Neural cell (in vitro differentiated cells): ENCODE measurements around the gene LIME1. TPM values are rescaled to one million over a fixed set of nuclear protein-coding genes. Genes with fewer than 3 reads are reported as not detected.

ENCODE experiments used
- H2AFZ ChIP-seq: fragments of 200-600, 300-800 bp; sonication (generic), shearing (Covaris generic); 2 replicates; pipeline ENCODE4 v1.6.0; 2014; ENCODE audit warnings: low read depth, mild to moderate bottlenecking, antibody characterized with exemption, low read length, moderate library complexity
- H3F3A ChIP-seq: fragments of 200-600 bp; shearing (Covaris generic); 2 replicates; pipeline ENCODE4 v1.6.1; 2016; ENCODE audit warnings: mild to moderate bottlenecking, moderate library complexity, mixed read lengths, antibody characterized with exemption, low read length; ENCODE audit not compliant: insufficient read depth, poor library complexity, severe bottlenecking
- H3K27ac ChIP-seq: fragments of 200-600, 300-800 bp; sonication (generic), shearing (Covaris generic); 2 replicates; pipeline ENCODE4 v1.5.1; 2014; ENCODE audit warnings: mild to moderate bottlenecking, low read length, moderate library complexity
- H3K27me3 ChIP-seq: fragments of 300-800, 200-600 bp; sonication (generic), shearing (Covaris generic); 2 replicates; pipeline ENCODE4 v1.6.0; 2014; ENCODE audit warnings: mild to moderate bottlenecking, low read depth, low read length, moderate library complexity; ENCODE audit not compliant: insufficient read depth
- H3K36me3 ChIP-seq: fragments of 300-800, 200-600 bp; sonication (generic), shearing (Covaris generic); 2 replicates; pipeline ENCODE4 v1.5.1; 2014; ENCODE audit warnings: mild to moderate bottlenecking, antibody characterized with exemption, low read length, moderate library complexity; ENCODE audit not compliant: insufficient read depth
- H3K4me2 ChIP-seq: fragments of 300-800, 200-600 bp; sonication (generic), shearing (Covaris generic); 2 replicates; pipeline ENCODE4 v1.6.0; 2014; ENCODE audit warnings: mild to moderate bottlenecking, low read length
- H3K4me3 ChIP-seq: fragments of 300-800, 200-600 bp; sonication (generic), shearing (Covaris generic); 2 replicates; pipeline ENCODE4 v1.5.1; 2014; ENCODE audit warnings: mild to moderate bottlenecking, low read length, moderate library complexity
- H3K79me2 ChIP-seq: fragments of 200-600 bp; shearing (Covaris generic); replicated peaks from 2 replicates; pipeline ENCODE4 v1.6.0; 2014; ENCODE audit warnings: mild to moderate bottlenecking, low read length, moderate library complexity; ENCODE audit not compliant: insufficient read depth
- H3K9ac ChIP-seq: fragments of 300-800, 200-600 bp; sonication (generic), shearing (Covaris generic); 2 replicates; pipeline ENCODE4 v1.6.1; 2016; ENCODE audit warnings: mild to moderate bottlenecking, low read length, mixed read lengths
- H3K9me2 ChIP-seq: fragments of 200-600 bp; shearing (Covaris generic); 2 replicates; pipeline ENCODE4 v1.6.1; 2016; ENCODE audit warnings: mild to moderate bottlenecking, low read length, mixed read lengths; ENCODE audit not compliant: insufficient read depth
- H3K9me3 ChIP-seq: fragments of 200-600, 300-800 bp; sonication (generic), shearing (Covaris generic); 2 replicates; pipeline ENCODE4 v1.6.1; 2016; ENCODE audit warnings: mild to moderate bottlenecking, mixed run types, low read length, moderate library complexity, mixed read lengths
- H4K20me1 ChIP-seq: fragments of 200-600 bp; shearing (Covaris generic); 2 replicates; pipeline ENCODE4 v1.6.1; 2016; ENCODE audit warnings: mild to moderate bottlenecking, mixed run types; ENCODE audit not compliant: insufficient read depth
- CTCF ChIP-seq: fragments of 450-650 bp; IDR thresholded peaks from 2 replicates; pipeline ENCODE4 v1.5.1; 2014; ENCODE audit warnings: antibody characterized with exemption, mild to moderate bottlenecking, moderate library complexity; ENCODE audit not compliant: poor library complexity, severe bottlenecking
- EP300 ChIP-seq: fragments of 450-650 bp; conservative IDR thresholded peaks from 2 replicates; pipeline ENCODE4 v1.6.1; 2014; ENCODE audit warnings: antibody characterized with exemption, mild to moderate bottlenecking, moderate library complexity; ENCODE audit not compliant: poor library complexity, severe bottlenecking
- EZH2 ChIP-seq: fragments of 200-600, 300-800 bp; shearing (Covaris generic), sonication (generic); IDR thresholded peaks from 2 replicates; pipeline ENCODE4 v1.6.1; 2014; ENCODE audit warnings: antibody characterized with exemption, low read length, borderline replicate concordance, mild to moderate bottlenecking; ENCODE audit not compliant: insufficient read depth, poor library complexity, severe bottlenecking
- MXI1 ChIP-seq: fragments of 450-650 bp; conservative IDR thresholded peaks from 2 replicates; pipeline ENCODE4 v1.6.1; 2014; ENCODE audit warnings: antibody characterized with exemption, mild to moderate bottlenecking; ENCODE audit not compliant: poor library complexity, severe bottlenecking
- POLR2AphosphoS5 ChIP-seq: IDR thresholded peaks from 2 replicates; pipeline ENCODE4 v1.6.1; 2012
- RAD21 ChIP-seq: fragments of 450-650 bp; conservative IDR thresholded peaks from 2 replicates; pipeline ENCODE4 v1.6.1; 2014; ENCODE audit warnings: antibody characterized with exemption, mild to moderate bottlenecking, moderate library complexity
- REST ChIP-seq: IDR thresholded peaks from 2 replicates; pipeline ENCODE4 v1.6.1; 2012; ENCODE audit warnings: borderline replicate concordance
- SMC3 ChIP-seq: fragments of 450-650 bp; conservative IDR thresholded peaks from 2 replicates; pipeline ENCODE4 v1.6.1; 2014; ENCODE audit warnings: antibody characterized with exemption, mild to moderate bottlenecking, moderate library complexity; ENCODE audit not compliant: poor library complexity
- TAF1 ChIP-seq: IDR thresholded peaks from 2 replicates; pipeline ENCODE4 v1.6.1; 2012; ENCODE audit warnings: low read depth
- polyA plus RNA-seq: library from polyadenylated mRNA; depleted of rRNA; stranded (reverse); fragments of >200 nt; gene quantifications from 2 replicates; pipeline ENCODE4 v1.2.3, GENCODE V29; 2014

The LIME1 gene
- polyA plus RNA-seq, 1 donor from 2014 or later: 65.2 TPM

GRCh38 chr20:63768591-63769515, 32.4 kb downstream of the LIME1 start:
- no peak overlapping the region for H2AFZ ChIP-seq
- no peaks in the 10 kb centered on the region for H3K9me3 ChIP-seq
- H3K36me3 ChIP-seq: no peaks in the 10 kb centered on the region
- no peaks in the 10 kb centered on the region for H3K79me2 ChIP-seq
- H3K27me3 ChIP-seq: no peaks in the 10 kb centered on the region
- H3K9me2 ChIP-seq: no peaks in the 10 kb centered on the region
- H3F3A ChIP-seq: no peaks in the 10 kb centered on the region
- H4K20me1 ChIP-seq: no peaks in the 10 kb centered on the region
- H3K9ac ChIP-seq: no peak overlapping the region
- H3K4me3 ChIP-seq: no peak overlapping the region
- H3K27ac ChIP-seq: no peak overlapping the region
- no peak overlapping the region for H3K4me2 ChIP-seq
- TF ChIP-seq EZH2 (no peak), CTCF (no peak), TAF1 (no peak), MXI1 (no peak), REST (no peak), SMC3 (no peak), POLR2AphosphoS5 (no peak), RAD21 (no peak), EP300 (no peak)

- no peak for TF ChIP-seq MXI1
- no peak for TF ChIP-seq RAD21
- TF ChIP-seq SMC3: no peak
- TF ChIP-seq TAF1: no peak
- TF ChIP-seq POLR2AphosphoS5: no peak
- TF ChIP-seq CTCF: no peak
- no peak for TF ChIP-seq REST
- TF ChIP-seq EP300: no peak
- no peak for TF ChIP-seq EZH2
- Histone ChIP-seq H3K27me3 (no peaks in the 10 kb centered on the region), H3K79me2 (peaks cover 3% of the 10 kb centered on the region), H3K9ac (no peak overlapping the region), H3K4me2 (no peak overlapping the region), H3K27ac (no peak overlapping the region), H3F3A (no peaks in the 10 kb centered on the region), H2AFZ (no peak overlapping the region), H3K9me2 (no peaks in the 10 kb centered on the region), H3K36me3 (no peaks in the 10 kb centered on the region), H4K20me1 (no peaks in the 10 kb centered on the region), H3K4me3 (no peak overlapping the region), H3K9me3 (no peaks in the 10 kb centered on the region)
These were observed 33.5 kb downstream of the LIME1 start for GRCh38 chr20:63769891-63770474.
